ENCODE data around the gene MID2. TPM values are rescaled to one million over a fixed set of nuclear protein-coding genes. Genes with fewer than 3 reads are reported as not detected.

MID2 gene
- total and polyA plus RNA-seq, 3 donors from 2014 or later = 6.5 to 15.2 (median 11.3) TPM

DNA sequence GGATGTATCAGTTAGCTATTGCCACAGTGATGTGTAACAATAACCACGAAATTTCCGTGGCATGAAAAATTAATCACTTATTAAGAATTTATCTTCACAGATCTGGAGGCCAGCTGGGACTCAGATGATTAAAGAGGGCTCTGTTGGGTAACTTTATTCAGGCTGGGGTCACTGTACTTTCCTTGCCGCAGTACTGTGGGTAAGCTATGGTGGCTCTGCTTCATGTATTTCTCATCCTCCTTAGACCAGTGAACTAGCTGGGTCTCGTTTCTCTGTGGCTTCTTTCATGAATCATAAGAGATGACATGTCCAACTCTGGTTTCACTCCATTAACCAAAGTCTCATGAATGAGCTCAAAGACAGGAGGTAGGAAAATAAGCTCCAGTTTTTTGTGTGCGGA lies 143.0 kb downstream of the MID2 start:
- Histone ChIP-seq H3K27ac (no peak overlapping the region), H3K9me3 (no peaks in the 10 kb centered on the region), H3K4me1 (no peaks in the 10 kb centered on the region), H3K27me3 (no peaks in the 10 kb centered on the region), H3K36me3 (ENCODE audit: low read depth, missing control alignments) (no peaks in the 10 kb centered on the region), H3K4me3 (no peak overlapping the region)
- no peak for TF ChIP-seq POLR2A (IDR thresholded peaks at IDR 0.05)
- TF ChIP-seq, protein P1, sequence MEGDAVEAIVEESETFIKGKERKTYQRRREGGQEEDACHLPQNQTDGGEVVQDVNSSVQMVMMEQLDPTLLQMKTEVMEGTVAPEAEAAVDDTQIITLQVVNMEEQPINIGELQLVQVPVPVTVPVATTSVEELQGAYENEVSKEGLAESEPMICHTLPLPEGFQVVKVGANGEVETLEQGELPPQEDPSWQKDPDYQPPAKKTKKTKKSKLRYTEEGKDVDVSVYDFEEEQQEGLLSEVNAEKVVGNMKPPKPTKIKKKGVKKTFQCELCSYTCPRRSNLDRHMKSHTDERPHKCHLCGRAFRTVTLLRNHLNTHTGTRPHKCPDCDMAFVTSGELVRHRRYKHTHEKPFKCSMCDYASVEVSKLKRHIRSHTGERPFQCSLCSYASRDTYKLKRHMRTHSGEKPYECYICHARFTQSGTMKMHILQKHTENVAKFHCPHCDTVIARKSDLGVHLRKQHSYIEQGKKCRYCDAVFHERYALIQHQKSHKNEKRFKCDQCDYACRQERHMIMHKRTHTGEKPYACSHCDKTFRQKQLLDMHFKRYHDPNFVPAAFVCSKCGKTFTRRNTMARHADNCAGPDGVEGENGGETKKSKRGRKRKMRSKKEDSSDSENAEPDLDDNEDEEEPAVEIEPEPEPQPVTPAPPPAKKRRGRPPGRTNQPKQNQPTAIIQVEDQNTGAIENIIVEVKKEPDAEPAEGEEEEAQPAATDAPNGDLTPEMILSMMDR (IDR thresholded peaks at IDR 0.05) = no peak
- DNase-seq = no peak
- WGBS, 2 donors = 88 to 100% methylated on average over 4 to 5 of the region's 5 CpGs
- intact Hi-C loops (cut with DNase I; ENCODE audit: low total_unique reads) = no loop called here

- Histone ChIP-seq H3K27me3 (no peaks in the 10 kb centered on the region), H3K27ac (no peak overlapping the region), H3K9me3 (no peaks in the 10 kb centered on the region), H3K36me3 (ENCODE audit: low read depth, missing control alignments) (no peaks in the 10 kb centered on the region), H3K4me3 (no peak overlapping the region), H3K4me1 (no peaks in the 10 kb centered on the region)
- 71 to 75% methylated on average over 2 of the region's 2 CpGs for WGBS, 2 donors
- intact Hi-C loops (cut with DNase I; ENCODE audit: low total_unique reads) = no loop called here
- DNase-seq = no peak
- TF ChIP-seq POLR2A (IDR thresholded peaks at IDR 0.05) = no peak
Observed at GRCh38 chrX:107970073-107970472, 144.4 kb downstream of the MID2 start.

DNA sequence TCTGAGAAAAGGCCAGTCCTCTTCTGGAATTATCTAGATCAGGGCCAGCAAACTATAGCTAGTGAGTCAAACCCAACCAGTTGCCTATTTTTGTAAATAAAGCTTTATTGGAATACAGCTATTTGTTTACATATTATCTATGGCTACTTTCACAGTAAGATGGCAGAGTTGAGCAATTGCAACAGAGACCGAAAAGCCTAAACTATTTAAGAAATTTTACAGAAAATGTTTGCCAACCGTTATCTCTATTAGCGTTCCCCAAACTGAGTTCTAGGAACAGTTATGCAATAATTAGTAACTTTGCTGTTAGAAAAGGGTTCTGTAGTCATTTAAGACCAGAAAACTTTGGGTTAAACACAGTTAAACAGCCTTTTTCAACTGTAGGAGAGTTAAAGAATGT lies 146.0 kb downstream of the MID2 start:
- WGBS, 2 donors = 56 to 85% methylated on average over 3 of the region's 3 CpGs
- H3K36me3 ChIP-seq (ENCODE audit: low read depth, missing control alignments) = no peaks in the 10 kb centered on the region
- no peak for TF ChIP-seq POLR2A (IDR thresholded peaks at IDR 0.05)
- TF ChIP-seq, protein P1 (IDR thresholded peaks at IDR 0.05) = no peak
- H3K4me1 ChIP-seq = no peaks in the 10 kb centered on the region
- no peak overlapping the region for H3K4me3 ChIP-seq
- H3K9me3 ChIP-seq = no peaks in the 10 kb centered on the region
- no peaks in the 10 kb centered on the region for H3K27me3 ChIP-seq
- intact Hi-C loops (cut with DNase I; ENCODE audit: low total_unique reads) = no loop called here
- DNase-seq = no peak
- no peak overlapping the region for H3K27ac ChIP-seq

Small RNA genes within 50 kb of the gene (small RNA-seq; reads per million reads assigned to genes)
- 0 reads per million in 2 donors for gene RF00019

Other genes starting within 250 kb of the MID2 start
- gene PRPS1, start 197.4 kb upstream of the MID2 start, total RNA-seq = 10 to 100 TPM; 38.7 to 39.3 TPM
- gene PRPS1, start 197.4 kb upstream of the MID2 start, polyA plus RNA-seq (ENCODE audit: insufficient read depth, low read depth, low replicate concordance) = 32.7 TPM
- gene TSC22D3, start 50.1 kb upstream of the MID2 start, total RNA-seq = 100 to 1,000 TPM in 1 of 2 donors, 10 to 100 TPM in 1; 98.4 to 123 TPM
- 65.5 TPM for gene TSC22D3, start 50.1 kb upstream of the MID2 start, polyA plus RNA-seq (ENCODE audit: insufficient read depth, low read depth, low replicate concordance)
- gene NCBP2L, start 48.1 kb upstream of the MID2 start, total RNA-seq = not detected
- gene NCBP2L, start 48.1 kb upstream of the MID2 start, polyA plus RNA-seq (ENCODE audit: insufficient read depth, low read depth, low replicate concordance) = 4.5 TPM
- 1 to 10 TPM in 1 of 2 donors, under 1 TPM in 1; 0.81 to 1.7 TPM for gene TEX13B, start 156.5 kb downstream of the MID2 start, total RNA-seq
- gene TEX13B, start 156.5 kb downstream of the MID2 start, polyA plus RNA-seq (ENCODE audit: insufficient read depth, low read depth, low replicate concordance) = 0.34 TPM
- 100 to 1,000 TPM; 193 to 333 TPM for gene VSIG1, start 219.2 kb downstream of the MID2 start, total RNA-seq
- 154 TPM for gene VSIG1, start 219.2 kb downstream of the MID2 start, polyA plus RNA-seq (ENCODE audit: insufficient read depth, low read depth, low replicate concordance)

Data from testis (tissue), 3 donors.